ENCODE measurements around the gene RHOU.

DNA sequence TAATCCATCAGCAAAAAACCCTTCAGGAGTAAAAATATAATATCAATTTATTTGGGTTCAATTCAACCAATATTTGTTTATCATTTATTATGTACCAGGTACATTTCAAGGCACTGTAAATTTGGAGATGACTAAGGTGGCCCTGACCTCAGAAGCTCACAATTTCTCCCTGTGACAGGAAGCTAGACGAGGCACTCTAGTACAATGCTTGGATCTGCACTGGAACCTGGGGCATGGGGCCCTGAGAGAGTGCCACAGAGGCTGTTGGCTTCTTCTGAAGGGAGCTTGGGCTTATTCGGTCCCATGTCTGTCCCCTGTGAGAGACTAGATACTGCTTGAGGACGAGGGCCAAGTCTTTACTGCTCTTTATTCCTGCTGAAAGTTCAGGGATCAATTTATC is 31.5 kb downstream of the RHOU start:
- TF ChIP-seq, protein P1, sequence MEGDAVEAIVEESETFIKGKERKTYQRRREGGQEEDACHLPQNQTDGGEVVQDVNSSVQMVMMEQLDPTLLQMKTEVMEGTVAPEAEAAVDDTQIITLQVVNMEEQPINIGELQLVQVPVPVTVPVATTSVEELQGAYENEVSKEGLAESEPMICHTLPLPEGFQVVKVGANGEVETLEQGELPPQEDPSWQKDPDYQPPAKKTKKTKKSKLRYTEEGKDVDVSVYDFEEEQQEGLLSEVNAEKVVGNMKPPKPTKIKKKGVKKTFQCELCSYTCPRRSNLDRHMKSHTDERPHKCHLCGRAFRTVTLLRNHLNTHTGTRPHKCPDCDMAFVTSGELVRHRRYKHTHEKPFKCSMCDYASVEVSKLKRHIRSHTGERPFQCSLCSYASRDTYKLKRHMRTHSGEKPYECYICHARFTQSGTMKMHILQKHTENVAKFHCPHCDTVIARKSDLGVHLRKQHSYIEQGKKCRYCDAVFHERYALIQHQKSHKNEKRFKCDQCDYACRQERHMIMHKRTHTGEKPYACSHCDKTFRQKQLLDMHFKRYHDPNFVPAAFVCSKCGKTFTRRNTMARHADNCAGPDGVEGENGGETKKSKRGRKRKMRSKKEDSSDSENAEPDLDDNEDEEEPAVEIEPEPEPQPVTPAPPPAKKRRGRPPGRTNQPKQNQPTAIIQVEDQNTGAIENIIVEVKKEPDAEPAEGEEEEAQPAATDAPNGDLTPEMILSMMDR (IDR thresholded peaks at IDR 0.05) = no peak
- no peak for TF ChIP-seq POLR2A (IDR thresholded peaks at IDR 0.05)
